ENCODE results near the gene PIP4K2C. TPM values are rescaled to one million over a fixed set of nuclear protein-coding genes. Genes with fewer than 3 reads are reported as not detected.

Gene PIP4K2C
- total and polyA plus RNA-seq, 2 of the 4 experiments (the other 2 are of a cell fraction): 12.5 to 23.1 TPM

DNA sequence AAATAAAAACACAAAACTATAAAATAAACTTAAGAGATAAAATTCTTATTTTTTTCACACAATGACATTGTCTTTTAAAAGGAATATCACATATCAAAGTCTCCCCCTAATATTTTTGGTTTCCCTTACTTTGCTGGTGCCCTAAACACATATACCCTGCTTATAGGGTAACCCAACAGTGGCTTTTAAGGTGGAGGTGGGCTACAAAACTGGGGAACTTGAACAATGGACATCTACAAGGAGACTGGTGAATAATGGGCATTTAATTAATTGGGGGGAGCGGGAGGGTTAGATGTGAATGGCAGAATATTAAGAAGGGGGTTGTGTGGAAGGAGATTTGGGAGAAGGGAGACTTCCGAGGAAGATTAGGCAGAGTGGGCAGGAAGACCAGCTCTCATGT lies 32.4 kb downstream of the PIP4K2C start:
- H4K20me1 ChIP-seq (ENCODE audit: insufficient read depth, low read length): peaks cover 4% of the 10 kb centered on the region; the same call in 1 of the 2 replicates
- H2BK120ac ChIP-seq (ENCODE audit: low read depth, low read length): no peak overlapping the region
- no peak overlapping the region for H4K91ac ChIP-seq (ENCODE audit: insufficient read depth, low read depth, low read length)
- H3K9ac ChIP-seq (ENCODE audit: low read depth, low read length): no peak overlapping the region
- H3K56ac ChIP-seq (ENCODE audit: extremely low read depth, insufficient read depth, low read length): no peak overlapping the region
- H3K4me2 ChIP-seq (ENCODE audit: low read depth, low read length): no peak overlapping the region
- WGBS, 2 experiments (ENCODE audit: extremely low coverage in 2 of 2, insufficient read length in 1 of 2): 57 to 100% methylated on average over 1 of the region's 2 CpGs
- no peak overlapping the region for H3K4me3 ChIP-seq (ENCODE audit: insufficient read depth, low read depth, low read length)
- ChIA-PET CTCF (interaction anchor here (0.5 to 0.6 kb wide), 2 partner anchors 12 to 983 kb away, joined by 4 read pairs; no protein-coding TSS in a partner anchor), POLR2A (ENCODE audit: unreplicated experiment) (no interaction called here)
- no peak overlapping the region for H2AK9ac ChIP-seq (replicated peaks; ENCODE audit: low read depth, low read length, poor library complexity)
- H3K18ac ChIP-seq (ENCODE audit: low read depth, low read length): no peak overlapping the region
- H4K5ac ChIP-seq (ENCODE audit: low read depth, low read length): no peak overlapping the region
- H3K79me1 ChIP-seq (ENCODE audit: low read depth in 1 of 2, low read length in 2 of 2): no peaks in the 10 kb centered on the region
- no peak for TF ChIP-seq CEBPB (IDR thresholded peaks at IDR 0.05; ENCODE audit: low read depth, low read length)
- TF ChIP-seq, protein P1, sequence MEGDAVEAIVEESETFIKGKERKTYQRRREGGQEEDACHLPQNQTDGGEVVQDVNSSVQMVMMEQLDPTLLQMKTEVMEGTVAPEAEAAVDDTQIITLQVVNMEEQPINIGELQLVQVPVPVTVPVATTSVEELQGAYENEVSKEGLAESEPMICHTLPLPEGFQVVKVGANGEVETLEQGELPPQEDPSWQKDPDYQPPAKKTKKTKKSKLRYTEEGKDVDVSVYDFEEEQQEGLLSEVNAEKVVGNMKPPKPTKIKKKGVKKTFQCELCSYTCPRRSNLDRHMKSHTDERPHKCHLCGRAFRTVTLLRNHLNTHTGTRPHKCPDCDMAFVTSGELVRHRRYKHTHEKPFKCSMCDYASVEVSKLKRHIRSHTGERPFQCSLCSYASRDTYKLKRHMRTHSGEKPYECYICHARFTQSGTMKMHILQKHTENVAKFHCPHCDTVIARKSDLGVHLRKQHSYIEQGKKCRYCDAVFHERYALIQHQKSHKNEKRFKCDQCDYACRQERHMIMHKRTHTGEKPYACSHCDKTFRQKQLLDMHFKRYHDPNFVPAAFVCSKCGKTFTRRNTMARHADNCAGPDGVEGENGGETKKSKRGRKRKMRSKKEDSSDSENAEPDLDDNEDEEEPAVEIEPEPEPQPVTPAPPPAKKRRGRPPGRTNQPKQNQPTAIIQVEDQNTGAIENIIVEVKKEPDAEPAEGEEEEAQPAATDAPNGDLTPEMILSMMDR (conservative IDR thresholded peaks at IDR 0.05; ENCODE audit: low read depth, low read length): no peak
- TF ChIP-seq POLR2A (IDR thresholded peaks at IDR 0.05; ENCODE audit: low read depth, low read length): no peak
- no peak for TF ChIP-seq MAFK (IDR thresholded peaks at IDR 0.05; ENCODE audit: low read depth, low read length)
- TF ChIP-seq RCOR1 (IDR thresholded peaks at IDR 0.05; ENCODE audit: insufficient replicate concordance, low read length): no peak
- TF ChIP-seq, protein P2, sequence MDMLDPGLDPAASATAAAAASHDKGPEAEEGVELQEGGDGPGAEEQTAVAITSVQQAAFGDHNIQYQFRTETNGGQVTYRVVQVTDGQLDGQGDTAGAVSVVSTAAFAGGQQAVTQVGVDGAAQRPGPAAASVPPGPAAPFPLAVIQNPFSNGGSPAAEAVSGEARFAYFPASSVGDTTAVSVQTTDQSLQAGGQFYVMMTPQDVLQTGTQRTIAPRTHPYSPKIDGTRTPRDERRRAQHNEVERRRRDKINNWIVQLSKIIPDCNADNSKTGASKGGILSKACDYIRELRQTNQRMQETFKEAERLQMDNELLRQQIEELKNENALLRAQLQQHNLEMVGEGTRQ (IDR thresholded peaks at IDR 0.05; ENCODE audit: low read depth, low read length): no peak
- TF ChIP-seq MXI1 (IDR thresholded peaks at IDR 0.05; ENCODE audit: borderline replicate concordance, low read depth, low read length): no peak
- TF ChIP-seq NFE2L2 (IDR thresholded peaks at IDR 0.05; ENCODE audit: low read depth, low read length): no peak
- TF ChIP-seq CHD1 (IDR thresholded peaks at IDR 0.05; ENCODE audit: low read depth, low read length): no peak
- TF ChIP-seq ELK1 (IDR thresholded peaks at IDR 0.05; ENCODE audit: borderline replicate concordance, low read depth, low read length): no peak
- TF ChIP-seq SMC3 (IDR thresholded peaks at IDR 0.05; ENCODE audit: low read depth, low read length): no peak
- no peak for TF ChIP-seq MAZ (IDR thresholded peaks at IDR 0.05; ENCODE audit: borderline replicate concordance, low read depth, low read length)
- TF ChIP-seq RAD21 (IDR thresholded peaks at IDR 0.05; ENCODE audit: low read length): no peak
- no peak for TF ChIP-seq BHLHE40 (IDR thresholded peaks at IDR 0.05; ENCODE audit: low read depth, low read length)
- peaks cover 71% of the 10 kb centered on the region for H3K27me3 ChIP-seq (ENCODE audit: control insufficient read depth, insufficient read depth, low read length)
- DNase-seq (no peak), ATAC-seq (ENCODE audit: low read depth) (no peak)
- H2BK5ac ChIP-seq (ENCODE audit: low read depth, low read length, poor library complexity, severe bottlenecking): no peak overlapping the region
- H3K4me1 ChIP-seq (ENCODE audit: control insufficient read depth, insufficient read depth, low read length): no peaks in the 10 kb centered on the region; the same call in 1 of the 2 replicates
- peaks cover 4% of the 10 kb centered on the region; the same call in 1 of the 2 replicates for H3K9me1 ChIP-seq (ENCODE audit: insufficient read depth, low read length)
- in situ Hi-C loops (cut with MboI; ENCODE audit: low sequenced_read_pairs) (loop anchor here (5.0 kb wide), 1 partner anchor 41 kb away; no protein-coding TSS in a partner anchor), dilution Hi-C loops (cut with HindIII; ENCODE audit: low sequenced_read_pairs, unreplicated experiment) (no loop called here), intact Hi-C loops (cut with micrococcal nuclease) (loop anchor here (5.0 kb wide), 1 partner anchor 161 kb away; no protein-coding TSS in a partner anchor)
- H3K23ac ChIP-seq (ENCODE audit: low read depth, low read length): no peak overlapping the region
- H3K27ac ChIP-seq (ENCODE audit: insufficient read depth, low read length): no peak overlapping the region
- no peak overlapping the region for H3K14ac ChIP-seq (replicated peaks; ENCODE audit: low read depth, low read length)
- no peak overlapping the region for H2BK20ac ChIP-seq (ENCODE audit: low read depth, low read length)
- no peak overlapping the region for H4K8ac ChIP-seq (ENCODE audit: low read depth in 2 of 2, low read length in 2 of 2)
- no peaks in the 10 kb centered on the region for H3K9me3 ChIP-seq (ENCODE audit: control insufficient read depth, insufficient read depth, low read length)
- no peak overlapping the region for H2BK15ac ChIP-seq (ENCODE audit: low read depth, low read length)
- H2AK5ac ChIP-seq (ENCODE audit: low read depth, low read length): no peak overlapping the region
- no peak overlapping the region for H3K4ac ChIP-seq (ENCODE audit: low read depth, low read length)
- no TSS peak for BruUV-seq (replicated peaks)
- no peak overlapping the region for H2AFZ ChIP-seq (replicated peaks; ENCODE audit: low read length, poor library complexity)
- H3K36me3 ChIP-seq (ENCODE audit: control insufficient read depth, insufficient read depth, low read length): peaks cover 3% of the 10 kb centered on the region; the same call in 1 of the 2 replicates

Measured in IMR-90 (cell line).